Parathyroid adenoma (tissue), 2 donors: ENCODE data around the gene GOLGA8M.
"Not testable (repeated sequence)": the region's sequence is repeated elsewhere in the genome, so short reads cannot be mapped to it uniquely, and the experiment has no call there.

Experiments
- H2AFZ ChIP-seq: fragments of 300-600 bp; sonication (generic); one replicate; pipeline ENCODE4 v1.7.0; 2017; ENCODE audit warnings: antibody characterized with exemption, mild to moderate bottlenecking
- H3K27ac ChIP-seq: fragments of 300-600 bp; sonication (generic); one replicate; pipeline ENCODE4 v1.7.0; 2017
- H3K27me3 ChIP-seq: fragments of 300-600 bp; sonication (generic); one replicate; pipeline ENCODE4 v1.7.0; 2017; ENCODE audit warnings: low read length; ENCODE audit not compliant: control insufficient read depth, insufficient read depth
- H3K36me3 ChIP-seq: fragments of 300-600 bp; sonication (generic); one replicate; pipeline ENCODE4 v1.7.0; 2017; ENCODE audit warnings: low read length; ENCODE audit not compliant: control insufficient read depth, insufficient read depth
- H3K4me1 ChIP-seq: fragments of 300-600 bp; sonication (generic); one replicate; pipeline ENCODE4 v1.7.0; 2017; ENCODE audit warnings: control low read depth
- H3K4me2 ChIP-seq: fragments of 300-600 bp; sonication (generic); one replicate; pipeline ENCODE4 v1.7.0; 2017; ENCODE audit warnings: low read length
- H3K4me3 ChIP-seq: fragments of 300-600 bp; sonication (generic); one replicate; pipeline ENCODE4 v1.7.0; 2017; ENCODE audit warnings: low read depth, low read length
- H3K79me2 ChIP-seq: fragments of 300-600 bp; sonication (generic); one replicate; pipeline ENCODE4 v1.7.0; 2017; ENCODE audit warnings: control low read depth
- H3K9ac ChIP-seq: fragments of 300-600 bp; sonication (generic); one replicate; pipeline ENCODE4 v1.7.0; 2017; ENCODE audit warnings: mild to moderate bottlenecking
- H3K9me3 ChIP-seq: fragments of 300-600 bp; sonication (generic); one replicate; pipeline ENCODE4 v1.7.0; 2017; ENCODE audit warnings: low read length; ENCODE audit not compliant: control insufficient read depth
- CTCF ChIP-seq: fragments of 300-600 bp; sonication (generic); IDR thresholded peaks from one replicate; pipeline ENCODE4 v1.7.0; 2017; ENCODE audit warnings: antibody characterized with exemption, mild to moderate bottlenecking
- donor health status: primary hyperparathyroidism.

The GOLGA8M gene

GRCh38 chr15:28726102-28726501, 13.9 kb upstream of the GOLGA8M start:
- Histone ChIP-seq H3K9ac (no peak overlapping the region), H2AFZ (no peak overlapping the region), H3K27ac (no peak overlapping the region), H3K79me2 (no peaks in the 10 kb centered on the region), H3K9me3 (no peaks in the 10 kb centered on the region), H3K4me1 (no peaks in the 10 kb centered on the region), H3K27me3 (no peaks in the 10 kb centered on the region), H3K4me3 (no peak overlapping the region), H3K36me3 (no peaks in the 10 kb centered on the region), H3K4me2 (no peak overlapping the region)
- TF ChIP-seq CTCF, result no peak

- H3K79me2 ChIP-seq, result no peaks in the 10 kb centered on the region
- no peaks in the 10 kb centered on the region for H3K27me3 ChIP-seq
- H3K9me3 ChIP-seq, result no peaks in the 10 kb centered on the region
- no peaks in the 10 kb centered on the region for H3K36me3 ChIP-seq
- no peak overlapping the region for H3K9ac ChIP-seq
- no peak overlapping the region for H3K27ac ChIP-seq
- no peak overlapping the region for H3K4me2 ChIP-seq
- TF ChIP-seq CTCF, result no peak
- H3K4me1 ChIP-seq, result no peaks in the 10 kb centered on the region
- H2AFZ ChIP-seq, result no peak overlapping the region
- H3K4me3 ChIP-seq, result no peak overlapping the region
These were observed 13.3 kb upstream of the GOLGA8M start for GRCh38 chr15:28725556-28725955.

GRCh38 chr15:28723986-28724385, 11.8 kb upstream of the GOLGA8M start:
- not testable (repeated sequence) for H3K79me2 ChIP-seq, H3K27me3 ChIP-seq, H3K36me3 ChIP-seq, H3K9ac ChIP-seq, H2AFZ ChIP-seq, H3K4me2 ChIP-seq, H3K4me1 ChIP-seq, H3K4me3 ChIP-seq, H3K9me3 ChIP-seq, H3K27ac ChIP-seq

GRCh38 chr15:28719626-28720025, 7.4 kb upstream of the GOLGA8M start:
- H3K9me3 ChIP-seq, H3K4me1 ChIP-seq, H3K4me2 ChIP-seq, H3K9ac ChIP-seq, H3K79me2 ChIP-seq, H3K27me3 ChIP-seq, H3K36me3 ChIP-seq, H2AFZ ChIP-seq, H3K27ac ChIP-seq, H3K4me3 ChIP-seq: not testable (repeated sequence)

GRCh38 chr15:28718576-28718975, 6.4 kb upstream of the GOLGA8M start:
- not testable (repeated sequence) for H3K4me3 ChIP-seq, H2AFZ ChIP-seq, H3K4me2 ChIP-seq, H3K36me3 ChIP-seq, H3K27ac ChIP-seq, H3K9me3 ChIP-seq, H3K4me1 ChIP-seq, H3K79me2 ChIP-seq, H3K27me3 ChIP-seq, H3K9ac ChIP-seq

- not testable (repeated sequence) for H3K27me3 ChIP-seq, H3K27ac ChIP-seq, H3K9me3 ChIP-seq, H3K79me2 ChIP-seq, H3K4me2 ChIP-seq, H3K4me1 ChIP-seq, H3K9ac ChIP-seq, H2AFZ ChIP-seq, H3K36me3 ChIP-seq, H3K4me3 ChIP-seq
These were observed 2.0 kb upstream of the GOLGA8M start for GRCh38 chr15:28714176-28714575.

GRCh38 chr15:28703927-28704326, 8.3 kb downstream of the GOLGA8M start:
- H3K4me2 ChIP-seq, H3K9ac ChIP-seq, H2AFZ ChIP-seq, H3K4me3 ChIP-seq, H3K36me3 ChIP-seq, H3K27ac ChIP-seq, H3K79me2 ChIP-seq, H3K4me1 ChIP-seq, H3K27me3 ChIP-seq, H3K9me3 ChIP-seq: not testable (repeated sequence)

- H3K27ac ChIP-seq, H3K9ac ChIP-seq, H3K27me3 ChIP-seq, H3K4me1 ChIP-seq, H2AFZ ChIP-seq, H3K4me3 ChIP-seq, H3K4me2 ChIP-seq, H3K9me3 ChIP-seq, H3K79me2 ChIP-seq, H3K36me3 ChIP-seq: not testable (repeated sequence)
These were observed 9.8 kb downstream of the GOLGA8M start for GRCh38 chr15:28702427-28702826.

GRCh38 chr15:28694006-28694751, 18.0 kb downstream of the GOLGA8M start:
- not testable (repeated sequence) for H3K4me3 ChIP-seq, H3K4me2 ChIP-seq, H3K4me1 ChIP-seq, H2AFZ ChIP-seq, H3K9ac ChIP-seq, H3K27me3 ChIP-seq, H3K9me3 ChIP-seq, H3K27ac ChIP-seq, H3K79me2 ChIP-seq, H3K36me3 ChIP-seq

GRCh38 chr15:28693021-28693420, 19.2 kb downstream of the GOLGA8M start:
- not testable (repeated sequence) for H3K4me1 ChIP-seq, H3K9ac ChIP-seq, H3K79me2 ChIP-seq, H2AFZ ChIP-seq, H3K27me3 ChIP-seq, H3K4me2 ChIP-seq, H3K9me3 ChIP-seq, H3K4me3 ChIP-seq, H3K36me3 ChIP-seq, H3K27ac ChIP-seq
